K562 (cell line): ENCODE measurements around the gene TBPL2. TPM values are rescaled to one million over a fixed set of nuclear protein-coding genes. Genes with fewer than 3 reads are reported as not detected.
A peak's percentile ranks its signal among the peaks of the same experiment; 100 is the strongest.

Experiments
- ATAC-seq: fragments of 200-7000 bp; cut with Tn5 transposase; 3 replicates; pipeline ENCODE4 v1.9.1; 2020; ENCODE audit warnings: moderate library complexity
- BruUV-seq: library from RNA; stranded (reverse); fragments of 400-500 nt; replicated peaks from 2 replicates; lab custom pipeline; 2021; lab: Mats Ljungman, UMichigan
- CTCF ChIA-PET: fragments of 300-600 bp; formaldehyde crosslinking; extraction: SDS; loops from one replicate; lab custom pipeline; 2021; ENCODE audit warnings: low intra/inter-chr PET ratio; lab: Yijun Ruan, JAX
- POLR2A ChIA-PET: fragments of 300-600, 350-650 bp; sonication (Branson Sonifier 250); formaldehyde crosslinking; extraction: SDS; loops from one replicate; lab custom pipeline; 2021; ENCODE audit warnings: antibody characterized with exemption, inconsistent platforms; lab: Yijun Ruan, JAX
- DNase-seq, 4 experiments: peaks; one replicate each; pipeline versions ENCODE4 v3.0.0 to v3.0.0-alpha.2; 2011 to 2018; ENCODE audit warnings: low spot score in 3 of 4, mixed read lengths in 3 of 4; ENCODE audit errors: extremely low read depth in 1 of 4
- FAIRE-seq: peaks from 2 replicates; lab custom pipeline; 2011; peaks lifted over from hg19 to GRCh38; lab: Jason Lieb, UNC
- H2AFZ ChIP-seq: 2 replicates; pipeline ENCODE4 v1.6.0; 2011; ENCODE audit warnings: low read depth, low read length, control low read depth, inconsistent platforms
- H3K27ac ChIP-seq: fragments of 200-600 bp; 3 replicates; pipeline ENCODE4 v1.8.0; 2011; ENCODE audit warnings: low read depth, mild to moderate bottlenecking, control low read depth, inconsistent platforms, low read length, moderate library complexity, mixed read lengths; ENCODE audit errors: extremely low read depth
- H3K27me3 ChIP-seq, 2 experiments: fragments of 300-600 bp in 1 of 2; 2 replicates in 1 of 2; 3 replicates in 1 of 2; pipeline versions ENCODE4 v1.6.0 to v1.8.0; 2011; ENCODE audit warnings: inconsistent platforms in 2 of 2, low read length in 2 of 2, mild to moderate bottlenecking in 1 of 2, mixed read lengths in 1 of 2, moderate library complexity in 1 of 2; ENCODE audit not compliant: control insufficient read depth in 2 of 2, insufficient read depth in 2 of 2
- H3K36me3 ChIP-seq: fragments of 300-600 bp; 3 replicates; pipeline ENCODE4 v1.8.0; 2011; ENCODE audit warnings: mild to moderate bottlenecking, low read length, inconsistent platforms; ENCODE audit not compliant: control insufficient read depth, insufficient read depth
- H3K4me1 ChIP-seq, 2 experiments: fragments of 200-600 bp in 1 of 2; replicated peaks in 1 of 2; 2 replicates in 1 of 2; 3 replicates in 1 of 2; pipeline versions ENCODE4 v1.5.1 to v1.8.0; 2011; ENCODE audit warnings: inconsistent platforms in 2 of 2, low read length in 2 of 2, mild to moderate bottlenecking in 1 of 2, mixed read lengths in 1 of 2, moderate library complexity in 1 of 2; ENCODE audit not compliant: control insufficient read depth in 2 of 2, insufficient read depth in 2 of 2
- H3K4me2 ChIP-seq: 2 replicates; pipeline ENCODE4 v1.6.1; 2011; ENCODE audit warnings: low read length, control low read depth, inconsistent platforms, mixed read lengths; ENCODE audit not compliant: insufficient read depth
- H3K4me3 ChIP-seq: fragments of 200-600 bp; sonication (generic), shearing (Covaris generic); 2 replicates; pipeline ENCODE4 v1.5.1; 2016; ENCODE audit warnings: control low read depth, inconsistent platforms
- H3K79me2 ChIP-seq: fragments of 200-600 bp; 3 replicates; pipeline ENCODE4 v1.8.0; 2011; ENCODE audit warnings: low read length, inconsistent platforms; ENCODE audit not compliant: control insufficient read depth, insufficient read depth
- H3K9ac ChIP-seq, 2 experiments: 2 replicates each; pipeline versions ENCODE4 v1.6.0 to v1.6.1; 2011; ENCODE audit warnings: low read depth in 2 of 2, low read length in 2 of 2, control low read depth in 1 of 2, inconsistent platforms in 1 of 2, mild to moderate bottlenecking in 1 of 2, mixed read lengths in 1 of 2; ENCODE audit not compliant: insufficient read depth in 1 of 2
- H3K9me1 ChIP-seq: one replicate; pipeline ENCODE4 v1.6.0; 2011; ENCODE audit warnings: inconsistent platforms, mild to moderate bottlenecking, low read length, moderate library complexity; ENCODE audit not compliant: control insufficient read depth, insufficient read depth
- H3K9me3 ChIP-seq: replicated peaks from 2 replicates; pipeline ENCODE4 v1.5.1; 2011; ENCODE audit warnings: low read depth, low read length, inconsistent platforms; ENCODE audit not compliant: control insufficient read depth, insufficient read depth
- H4K20me1 ChIP-seq: replicated peaks from 2 replicates; pipeline ENCODE4 v1.6.1; 2011; ENCODE audit warnings: low read length, inconsistent platforms, mixed read lengths; ENCODE audit not compliant: control insufficient read depth, insufficient read depth
- KLF16 ChIP-seq: IDR thresholded peaks from 2 replicates; pipeline ENCODE4 v1.6.1; 2016; ENCODE audit warnings: antibody characterized with exemption
- MEIS2 ChIP-seq: fragments of 450-650 bp; IDR thresholded peaks from 2 replicates; pipeline ENCODE4 v1.6.1; 2014; ENCODE audit warnings: mild to moderate bottlenecking; ENCODE audit not compliant: partially characterized antibody
- RAD21 ChIP-seq, 2 experiments: fragments of 250-450 bp in 1 of 2; fragments of 450-650 bp in 1 of 2; sonication (Bioruptor Pico) in 1 of 2; formaldehyde crosslinking in 1 of 2; IDR thresholded peaks in 1 of 2; conservative IDR thresholded peaks in 1 of 2; 2 replicates each; pipeline versions ENCODE4 v1.4.0 to v1.8.0; 2020 to 2022; ENCODE audit warnings: mild to moderate bottlenecking in 2 of 2, moderate library complexity in 1 of 2
- WGBS: fragments of 100-300 bp; shearing (Covaris generic); methylation state at CpG from one replicate; pipeline ENCODE4 v1.1.6; 2016; ENCODE audit warnings: low coverage, mixed read lengths; ENCODE audit not compliant: insufficient coverage; ENCODE audit errors: missing lambda C conversion rate; 5-methylcytosine and 5-hydroxymethylcytosine counted together
- in situ Hi-C: fragments of 300-500 bp; cut with MboI; formaldehyde crosslinking; loops from 4 replicates; pipeline ENCODE4 v1.15.0; 2018; ENCODE audit warnings: inconsistent platforms, mixed read lengths
- intact Hi-C: fragments of 100-400 bp; cut with micrococcal nuclease; formaldehyde crosslinking; loops from 2 replicates; pipeline ENCODE4 v1.14.2; 2022
- polyA plus RNA-seq, 8 experiments: library from polyadenylated mRNA; depleted of rRNA in 4 of 8; stranded (reverse) in 5 of 8; unstranded in 3 of 8; fragments of >200 nt; fragmentation: Nextera tagmentation in 2 of 8; fragmentation: Illumina TruSeq in 1 of 8; extraction: Ambion mirVana in 2 of 8; extraction: Trizol in 1 of 8; gene quantifications; 2 replicates each; pipeline versions ENCODE4 v1.2.1 to v1.2.3, GENCODE V29; 2011 to 2014; ENCODE audit warnings: inconsistent platforms in 1 of 8, missing spikeins in 1 of 8
- total RNA-seq, 7 experiments: library from RNA; depleted of rRNA in 6 of 7; stranded (reverse); fragments of >200 nt in 6 of 7; fragmentation: Illumina TruSeq in 2 of 7; extraction: Trizol in 2 of 7; gene quantifications; 2 replicates each; pipeline versions ENCODE4 v1.2.1 to v1.2.3, GENCODE V29; 2011 to 2021; ENCODE audit warnings: low replicate concordance in 1 of 7
- TF ChIP-seq, protein P1 (sequence below), 2 experiments: fragments of 450-650 bp; formaldehyde crosslinking in 1 of 2; IDR thresholded peaks; 2 replicates each; pipeline versions ENCODE4 v1.4.0 to v1.6.1; 2014 to 2020; ENCODE audit warnings: mild to moderate bottlenecking in 2 of 2, borderline replicate concordance in 1 of 2, low read depth in 1 of 2
- TF ChIP-seq, protein P2 (sequence below): fragments of 450-650 bp; IDR thresholded peaks from 2 replicates; pipeline ENCODE4 v1.7.0; 2016; ENCODE audit warnings: borderline replicate concordance
- TF ChIP-seq, protein P3 (sequence below): fragments of 450-650 bp; IDR thresholded peaks from 2 replicates; pipeline ENCODE4 v1.6.1; 2016
- TF ChIP-seq, protein P4 (sequence below): IDR thresholded peaks from 2 replicates; pipeline ENCODE4 v1.6.1; 2014; ENCODE audit warnings: antibody characterized with exemption

Gene TBPL2
- total and polyA plus RNA-seq, 9 of the 15 experiments (the other 6 are each of a cell fraction or from before 2014, with no cell fraction given): not detected

DNA sequence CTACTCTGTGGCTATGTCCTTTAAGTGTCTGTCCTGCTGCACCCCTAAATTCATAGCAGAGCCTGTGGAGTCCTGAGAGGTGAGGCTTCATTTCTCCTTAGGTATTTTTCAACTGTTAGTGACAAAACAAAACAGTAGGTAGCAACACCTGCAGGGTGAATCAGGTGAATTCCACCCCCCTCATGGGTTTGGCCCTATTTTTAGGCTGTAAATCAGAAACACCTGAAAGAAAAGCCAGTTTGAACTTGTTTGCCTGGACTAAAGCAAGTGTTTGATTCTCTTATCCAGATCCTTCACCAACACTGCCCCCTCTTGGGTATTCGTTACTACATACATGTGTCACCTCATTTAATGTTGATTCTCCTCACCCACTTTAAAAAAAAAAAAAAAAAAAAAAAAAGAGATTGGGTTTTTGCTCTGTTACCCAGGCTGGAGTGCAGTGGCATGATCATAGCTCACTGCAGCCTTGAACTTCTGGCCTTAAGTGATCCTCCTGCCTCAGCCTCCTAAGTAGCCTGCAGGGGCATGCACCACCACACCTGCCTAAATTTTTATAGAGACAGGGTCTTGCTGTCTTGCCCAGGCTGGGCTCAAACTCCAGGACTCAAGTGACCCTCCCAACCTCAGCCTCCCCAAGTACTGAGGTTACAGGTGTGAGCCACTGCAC is 10.3 kb downstream of the TBPL2 start:
- Histone ChIP-seq H4K20me1 (no peaks in the 10 kb centered on the region), H3K27ac (no peak overlapping the region), H3K9me1 (no peaks in the 10 kb centered on the region), H3K4me2 (no peak overlapping the region), H3K27me3 (no peaks in the 10 kb centered on the region), H3K9me3 (no peaks in the 10 kb centered on the region), H3K79me2 (no peaks in the 10 kb centered on the region), H3K36me3 (no peaks in the 10 kb centered on the region), H3K9ac (no peak overlapping the region), H3K4me3 (no peak overlapping the region), H2AFZ (0 out of 2 replicates have a peak overlapping the region, but pooled peaks have one; percentile 3), H3K4me1 (peaks cover 0 to 4% of the 10 kb centered on the region in 2 experiments; a peak in 1 of 5 replicates)
- peak; percentile 23 to 72 (median 44) for DNase-seq
- in situ Hi-C loops: no loop called here
- 0% methylated on average over 1 of the region's 1 CpG for WGBS
- ChIA-PET CTCF (interaction anchor here (0.6 to 1.0 kb wide), 3 partner anchors 40 to 184 kb away, joined by 3 to 5 read pairs (median 4); partner anchors contain the start of gene FBXO34), POLR2A (no interaction called here)
- ATAC-seq: peak; percentile 91; the same call in 2 of the 3 replicates
- intact Hi-C loops: loop anchor here (1.0 kb wide), 1 partner anchor 217 kb away; no protein-coding TSS in a partner anchor
- no TSS peak for BruUV-seq
- peak; percentile 69 for FAIRE-seq
- TF ChIP-seq, protein P1, sequence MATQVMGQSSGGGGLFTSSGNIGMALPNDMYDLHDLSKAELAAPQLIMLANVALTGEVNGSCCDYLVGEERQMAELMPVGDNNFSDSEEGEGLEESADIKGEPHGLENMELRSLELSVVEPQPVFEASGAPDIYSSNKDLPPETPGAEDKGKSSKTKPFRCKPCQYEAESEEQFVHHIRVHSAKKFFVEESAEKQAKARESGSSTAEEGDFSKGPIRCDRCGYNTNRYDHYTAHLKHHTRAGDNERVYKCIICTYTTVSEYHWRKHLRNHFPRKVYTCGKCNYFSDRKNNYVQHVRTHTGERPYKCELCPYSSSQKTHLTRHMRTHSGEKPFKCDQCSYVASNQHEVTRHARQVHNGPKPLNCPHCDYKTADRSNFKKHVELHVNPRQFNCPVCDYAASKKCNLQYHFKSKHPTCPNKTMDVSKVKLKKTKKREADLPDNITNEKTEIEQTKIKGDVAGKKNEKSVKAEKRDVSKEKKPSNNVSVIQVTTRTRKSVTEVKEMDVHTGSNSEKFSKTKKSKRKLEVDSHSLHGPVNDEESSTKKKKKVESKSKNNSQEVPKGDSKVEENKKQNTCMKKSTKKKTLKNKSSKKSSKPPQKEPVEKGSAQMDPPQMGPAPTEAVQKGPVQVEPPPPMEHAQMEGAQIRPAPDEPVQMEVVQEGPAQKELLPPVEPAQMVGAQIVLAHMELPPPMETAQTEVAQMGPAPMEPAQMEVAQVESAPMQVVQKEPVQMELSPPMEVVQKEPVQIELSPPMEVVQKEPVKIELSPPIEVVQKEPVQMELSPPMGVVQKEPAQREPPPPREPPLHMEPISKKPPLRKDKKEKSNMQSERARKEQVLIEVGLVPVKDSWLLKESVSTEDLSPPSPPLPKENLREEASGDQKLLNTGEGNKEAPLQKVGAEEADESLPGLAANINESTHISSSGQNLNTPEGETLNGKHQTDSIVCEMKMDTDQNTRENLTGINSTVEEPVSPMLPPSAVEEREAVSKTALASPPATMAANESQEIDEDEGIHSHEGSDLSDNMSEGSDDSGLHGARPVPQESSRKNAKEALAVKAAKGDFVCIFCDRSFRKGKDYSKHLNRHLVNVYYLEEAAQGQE (IDR thresholded peaks at IDR 0.05; ENCODE audit: borderline replicate concordance): peak; percentile 89
- TF ChIP-seq, protein P1 (CRISPR knock-in tag; IDR thresholded peaks at IDR 0.05; ENCODE audit: low read depth): no peak
- TF ChIP-seq KLF16 (0 out of 2 replicates have a peak, but pooled peaks have one; percentile 11), RAD21 (CRISPR knock-in tag; conservative IDR thresholded peaks at IDR 0.05 in 1 of 2, IDR thresholded peaks at IDR 0.05 in 1 of 2) (peak; percentile 46 to 65; a peak in 3 of 4 replicates), MEIS2 (peak; percentile 35)
- TF ChIP-seq, protein P2, sequence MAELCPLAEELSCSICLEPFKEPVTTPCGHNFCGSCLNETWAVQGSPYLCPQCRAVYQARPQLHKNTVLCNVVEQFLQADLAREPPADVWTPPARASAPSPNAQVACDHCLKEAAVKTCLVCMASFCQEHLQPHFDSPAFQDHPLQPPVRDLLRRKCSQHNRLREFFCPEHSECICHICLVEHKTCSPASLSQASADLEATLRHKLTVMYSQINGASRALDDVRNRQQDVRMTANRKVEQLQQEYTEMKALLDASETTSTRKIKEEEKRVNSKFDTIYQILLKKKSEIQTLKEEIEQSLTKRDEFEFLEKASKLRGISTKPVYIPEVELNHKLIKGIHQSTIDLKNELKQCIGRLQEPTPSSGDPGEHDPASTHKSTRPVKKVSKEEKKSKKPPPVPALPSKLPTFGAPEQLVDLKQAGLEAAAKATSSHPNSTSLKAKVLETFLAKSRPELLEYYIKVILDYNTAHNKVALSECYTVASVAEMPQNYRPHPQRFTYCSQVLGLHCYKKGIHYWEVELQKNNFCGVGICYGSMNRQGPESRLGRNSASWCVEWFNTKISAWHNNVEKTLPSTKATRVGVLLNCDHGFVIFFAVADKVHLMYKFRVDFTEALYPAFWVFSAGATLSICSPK: no peak
- TF ChIP-seq, protein P3, sequence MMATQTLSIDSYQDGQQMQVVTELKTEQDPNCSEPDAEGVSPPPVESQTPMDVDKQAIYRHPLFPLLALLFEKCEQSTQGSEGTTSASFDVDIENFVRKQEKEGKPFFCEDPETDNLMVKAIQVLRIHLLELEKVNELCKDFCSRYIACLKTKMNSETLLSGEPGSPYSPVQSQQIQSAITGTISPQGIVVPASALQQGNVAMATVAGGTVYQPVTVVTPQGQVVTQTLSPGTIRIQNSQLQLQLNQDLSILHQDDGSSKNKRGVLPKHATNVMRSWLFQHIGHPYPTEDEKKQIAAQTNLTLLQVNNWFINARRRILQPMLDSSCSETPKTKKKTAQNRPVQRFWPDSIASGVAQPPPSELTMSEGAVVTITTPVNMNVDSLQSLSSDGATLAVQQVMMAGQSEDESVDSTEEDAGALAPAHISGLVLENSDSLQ: 0 out of 2 replicates have a peak, but pooled peaks have one; percentile 17
- TF ChIP-seq, protein P4, sequence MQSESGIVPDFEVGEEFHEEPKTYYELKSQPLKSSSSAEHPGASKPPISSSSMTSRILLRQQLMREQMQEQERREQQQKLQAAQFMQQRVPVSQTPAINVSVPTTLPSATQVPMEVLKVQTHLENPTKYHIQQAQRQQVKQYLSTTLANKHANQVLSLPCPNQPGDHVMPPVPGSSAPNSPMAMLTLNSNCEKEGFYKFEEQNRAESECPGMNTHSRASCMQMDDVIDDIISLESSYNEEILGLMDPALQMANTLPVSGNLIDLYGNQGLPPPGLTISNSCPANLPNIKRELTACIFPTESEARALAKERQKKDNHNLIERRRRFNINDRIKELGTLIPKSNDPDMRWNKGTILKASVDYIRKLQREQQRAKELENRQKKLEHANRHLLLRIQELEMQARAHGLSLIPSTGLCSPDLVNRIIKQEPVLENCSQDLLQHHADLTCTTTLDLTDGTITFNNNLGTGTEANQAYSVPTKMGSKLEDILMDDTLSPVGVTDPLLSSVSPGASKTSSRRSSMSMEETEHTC: no peak
